ENCODE data around the gene ITPR1.

DNA sequence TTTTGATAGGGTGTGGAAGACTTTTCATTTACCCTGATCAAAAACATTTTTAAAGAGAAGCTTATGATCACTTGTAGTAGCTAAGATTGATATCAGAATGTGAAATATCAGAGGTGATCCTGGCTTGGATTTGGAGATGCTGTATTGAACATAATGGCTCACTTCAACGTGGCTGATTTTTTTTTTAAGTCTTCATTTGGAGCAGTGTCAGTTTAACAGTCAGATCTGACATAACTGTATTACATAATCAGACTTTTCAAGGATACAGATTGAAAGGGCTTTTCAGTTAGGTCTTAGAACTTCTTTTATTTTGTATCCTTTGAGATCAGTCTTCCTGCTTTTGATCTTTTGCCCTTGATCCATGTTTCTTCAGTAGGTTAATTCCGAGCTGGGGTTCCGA lies 98.5 kb downstream of the ITPR1 start:
- TF ChIP-seq CTCF (IDR thresholded peaks at IDR 0.05; ENCODE audit: insufficient read depth, low read length) (no peak), POLR2AphosphoS5 (IDR thresholded peaks at IDR 0.05; ENCODE audit: low read depth) (no peak), GABPA (IDR thresholded peaks at IDR 0.05; ENCODE audit: low read depth) (no peak)
- TF ChIP-seq, protein P1, sequence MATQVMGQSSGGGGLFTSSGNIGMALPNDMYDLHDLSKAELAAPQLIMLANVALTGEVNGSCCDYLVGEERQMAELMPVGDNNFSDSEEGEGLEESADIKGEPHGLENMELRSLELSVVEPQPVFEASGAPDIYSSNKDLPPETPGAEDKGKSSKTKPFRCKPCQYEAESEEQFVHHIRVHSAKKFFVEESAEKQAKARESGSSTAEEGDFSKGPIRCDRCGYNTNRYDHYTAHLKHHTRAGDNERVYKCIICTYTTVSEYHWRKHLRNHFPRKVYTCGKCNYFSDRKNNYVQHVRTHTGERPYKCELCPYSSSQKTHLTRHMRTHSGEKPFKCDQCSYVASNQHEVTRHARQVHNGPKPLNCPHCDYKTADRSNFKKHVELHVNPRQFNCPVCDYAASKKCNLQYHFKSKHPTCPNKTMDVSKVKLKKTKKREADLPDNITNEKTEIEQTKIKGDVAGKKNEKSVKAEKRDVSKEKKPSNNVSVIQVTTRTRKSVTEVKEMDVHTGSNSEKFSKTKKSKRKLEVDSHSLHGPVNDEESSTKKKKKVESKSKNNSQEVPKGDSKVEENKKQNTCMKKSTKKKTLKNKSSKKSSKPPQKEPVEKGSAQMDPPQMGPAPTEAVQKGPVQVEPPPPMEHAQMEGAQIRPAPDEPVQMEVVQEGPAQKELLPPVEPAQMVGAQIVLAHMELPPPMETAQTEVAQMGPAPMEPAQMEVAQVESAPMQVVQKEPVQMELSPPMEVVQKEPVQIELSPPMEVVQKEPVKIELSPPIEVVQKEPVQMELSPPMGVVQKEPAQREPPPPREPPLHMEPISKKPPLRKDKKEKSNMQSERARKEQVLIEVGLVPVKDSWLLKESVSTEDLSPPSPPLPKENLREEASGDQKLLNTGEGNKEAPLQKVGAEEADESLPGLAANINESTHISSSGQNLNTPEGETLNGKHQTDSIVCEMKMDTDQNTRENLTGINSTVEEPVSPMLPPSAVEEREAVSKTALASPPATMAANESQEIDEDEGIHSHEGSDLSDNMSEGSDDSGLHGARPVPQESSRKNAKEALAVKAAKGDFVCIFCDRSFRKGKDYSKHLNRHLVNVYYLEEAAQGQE (IDR thresholded peaks at IDR 0.05; ENCODE audit: insufficient replicate concordance, low read depth) = no peak

Measured in HL-60 (cell line).